GM12864 (cell line): ENCODE measurements around the gene POFUT1.

Source experiments
- DNase-seq: peaks from one replicate; pipeline ENCODE4 v3.0.0-alpha.2; 2011; ENCODE audit warnings: low read depth
- H3K4me3 ChIP-seq: 2 replicates; pipeline ENCODE4 v1.5.1; 2011; ENCODE audit warnings: mild to moderate bottlenecking, low read depth, low read length, control low read depth
- CTCF ChIP-seq: IDR thresholded peaks from 2 replicates; pipeline ENCODE4 v1.5.1; 2011; ENCODE audit warnings: low read depth, mild to moderate bottlenecking, moderate library complexity, low read length, control low read depth, inconsistent platforms; ENCODE audit errors: missing control alignments

POFUT1 gene

GRCh38 chr20:32224463-32224862, 16.8 kb downstream of the POFUT1 start:
- no peak for TF ChIP-seq CTCF
- DNase-seq: no peak
- H3K4me3 ChIP-seq: no peak overlapping the region

GRCh38 chr20:32226391-32226790, 18.7 kb downstream of the POFUT1 start:
- no peak overlapping the region for H3K4me3 ChIP-seq
- no peak for TF ChIP-seq CTCF
- no peak for DNase-seq

- no peak overlapping the region for H3K4me3 ChIP-seq
- DNase-seq: no peak
- TF ChIP-seq CTCF: no peak
These were observed 19.6 kb downstream of the POFUT1 start for GRCh38 chr20:32227306-32227705.

- DNase-seq: no peak
- TF ChIP-seq CTCF: no peak
- no peak overlapping the region for H3K4me3 ChIP-seq
These were observed 20.3 kb downstream of the POFUT1 start for GRCh38 chr20:32227744-32228688.

- no peak overlapping the region for H3K4me3 ChIP-seq
- DNase-seq: no peak
- no peak for TF ChIP-seq CTCF
These were observed 21.6 kb downstream of the POFUT1 start for GRCh38 chr20:32229251-32229747.

GRCh38 chr20:32230707-32231106, 23.0 kb downstream of the POFUT1 start:
- no peak for DNase-seq
- TF ChIP-seq CTCF: no peak
- no peak overlapping the region for H3K4me3 ChIP-seq
